Suprapubic skin (tissue), 4 donors: ENCODE results near the gene DTL. TPM values are rescaled to one million over a fixed set of nuclear protein-coding genes. Genes with fewer than 3 reads are reported as not detected.
"Not testable (repeated sequence)": the region's sequence is repeated elsewhere in the genome, so short reads cannot be mapped to it uniquely, and the experiment has no call there.

ENCODE experiments used
- DNase-seq, 2 donors: peaks; one replicate each; pipeline ENCODE4 v3.0.0-alpha.2; 2019; ENCODE audit warnings: low spot score in 2 of 2
- H3K27ac ChIP-seq: fragments of 200-600 bp; sonication (generic); one replicate; pipeline ENCODE4 v1.5.1; 2019
- H3K27me3 ChIP-seq: fragments of 200-600 bp; sonication (generic); one replicate; pipeline ENCODE4 v1.5.1; 2019
- H3K36me3 ChIP-seq: fragments of 200-600 bp; sonication (generic); one replicate; pipeline ENCODE4 v1.5.1; 2019
- H3K4me1 ChIP-seq: fragments of 200-600 bp; sonication (generic); one replicate; pipeline ENCODE4 v1.5.1; 2019
- H3K4me3 ChIP-seq: fragments of 200-600 bp; sonication (generic); one replicate; pipeline ENCODE4 v1.5.1; 2019; ENCODE audit warnings: mild to moderate bottlenecking
- H3K9me3 ChIP-seq: fragments of 200-600 bp; sonication (generic); one replicate; pipeline ENCODE4 v1.5.1; 2019
- EP300 ChIP-seq: sonication (generic); formaldehyde crosslinking; IDR thresholded peaks from one replicate; pipeline ENCODE4 v1.6.1; 2017; ENCODE audit warnings: antibody characterized with exemption
- POLR2A ChIP-seq, 2 donors: fragments of 450-650 bp; IDR thresholded peaks; one replicate each; pipeline ENCODE4 v1.6.1; 2017; ENCODE audit warnings: antibody characterized with exemption in 2 of 2, mild to moderate bottlenecking in 2 of 2, moderate library complexity in 2 of 2
- POLR2AphosphoS5 ChIP-seq, 3 donors: sonication (generic); formaldehyde crosslinking; IDR thresholded peaks; one replicate each; pipeline ENCODE4 v1.6.1; 2017; ENCODE audit warnings: antibody characterized with exemption in 3 of 3
- WGBS: methylation state at CpG from one replicate; pipeline ENCODE4 v1.1.5; 2018; 5-methylcytosine and 5-hydroxymethylcytosine counted together
- total RNA-seq, 4 donors: library from RNA; depleted of rRNA; stranded (reverse); fragments of >200 nt; gene quantifications; one replicate each; pipeline ENCODE4 v1.1.0, GENCODE V29; 2016
- TF ChIP-seq, protein P1 (sequence below), 2 donors: fragments of 200-600 bp in 1 of 2; fragments of 450-650 bp in 1 of 2; sonication (generic) in 1 of 2; IDR thresholded peaks; one replicate each; pipeline ENCODE4 v1.5.1; 2016 to 2019; ENCODE audit warnings: antibody characterized with exemption in 2 of 2, mild to moderate bottlenecking in 1 of 2, moderate library complexity in 1 of 2

The DTL gene
- total RNA-seq, 4 donors from 2014 or later = 0.89 to 7.1 (median 4.4) TPM

DNA sequence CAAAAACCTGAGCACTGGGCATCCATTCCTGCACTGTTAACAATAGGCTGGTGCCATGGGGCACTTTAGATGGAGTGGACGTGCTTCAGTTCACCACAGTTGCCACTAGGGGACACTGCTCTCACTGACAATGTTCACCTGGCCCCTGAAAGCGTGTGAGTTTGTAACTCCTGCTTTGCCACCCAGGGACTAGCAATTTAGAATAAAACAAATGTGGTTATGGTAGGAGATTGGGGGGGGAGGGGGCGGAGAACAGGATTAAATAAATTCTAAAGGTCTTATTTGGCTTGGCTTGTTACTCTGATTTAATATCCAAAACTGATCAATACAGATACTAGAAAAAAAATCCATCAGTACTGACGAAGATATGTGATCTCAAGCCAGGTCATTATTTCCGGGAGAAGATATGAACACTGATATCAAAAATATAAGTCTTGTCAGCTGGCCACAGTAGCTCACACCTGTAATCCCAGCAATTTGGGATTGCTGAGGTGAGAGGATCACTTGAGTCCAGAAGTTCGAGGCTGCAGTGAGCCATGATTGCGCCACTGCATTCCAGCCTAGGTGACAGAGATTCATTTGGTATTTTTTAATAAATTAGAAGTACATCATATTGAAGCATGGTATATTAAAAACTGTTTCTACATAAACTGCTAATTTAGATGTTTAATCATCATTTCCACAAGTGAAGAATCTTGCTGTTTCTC lies 23.4 kb upstream of the DTL start:
- no peak overlapping the region for H3K27ac ChIP-seq
- DNase-seq = peak; percentile 64 to 82
- no peak overlapping the region for H3K4me3 ChIP-seq
- H3K9me3 ChIP-seq = no peaks in the 10 kb centered on the region
- WGBS = 56% methylated on average over 7 of the region's 7 CpGs
- no peaks in the 10 kb centered on the region for H3K27me3 ChIP-seq
- H3K36me3 ChIP-seq = peaks cover 18% of the 10 kb centered on the region
- H3K4me1 ChIP-seq = no peaks in the 10 kb centered on the region
- TF ChIP-seq POLR2AphosphoS5 (IDR thresholded peaks at IDR 0.05) (no peak), POLR2A (IDR thresholded peaks at IDR 0.05) (no peak), EP300 (no peak)
- TF ChIP-seq, protein P1, sequence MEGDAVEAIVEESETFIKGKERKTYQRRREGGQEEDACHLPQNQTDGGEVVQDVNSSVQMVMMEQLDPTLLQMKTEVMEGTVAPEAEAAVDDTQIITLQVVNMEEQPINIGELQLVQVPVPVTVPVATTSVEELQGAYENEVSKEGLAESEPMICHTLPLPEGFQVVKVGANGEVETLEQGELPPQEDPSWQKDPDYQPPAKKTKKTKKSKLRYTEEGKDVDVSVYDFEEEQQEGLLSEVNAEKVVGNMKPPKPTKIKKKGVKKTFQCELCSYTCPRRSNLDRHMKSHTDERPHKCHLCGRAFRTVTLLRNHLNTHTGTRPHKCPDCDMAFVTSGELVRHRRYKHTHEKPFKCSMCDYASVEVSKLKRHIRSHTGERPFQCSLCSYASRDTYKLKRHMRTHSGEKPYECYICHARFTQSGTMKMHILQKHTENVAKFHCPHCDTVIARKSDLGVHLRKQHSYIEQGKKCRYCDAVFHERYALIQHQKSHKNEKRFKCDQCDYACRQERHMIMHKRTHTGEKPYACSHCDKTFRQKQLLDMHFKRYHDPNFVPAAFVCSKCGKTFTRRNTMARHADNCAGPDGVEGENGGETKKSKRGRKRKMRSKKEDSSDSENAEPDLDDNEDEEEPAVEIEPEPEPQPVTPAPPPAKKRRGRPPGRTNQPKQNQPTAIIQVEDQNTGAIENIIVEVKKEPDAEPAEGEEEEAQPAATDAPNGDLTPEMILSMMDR (IDR thresholded peaks at IDR 0.05) = peak; percentile 89 to 91

DNA sequence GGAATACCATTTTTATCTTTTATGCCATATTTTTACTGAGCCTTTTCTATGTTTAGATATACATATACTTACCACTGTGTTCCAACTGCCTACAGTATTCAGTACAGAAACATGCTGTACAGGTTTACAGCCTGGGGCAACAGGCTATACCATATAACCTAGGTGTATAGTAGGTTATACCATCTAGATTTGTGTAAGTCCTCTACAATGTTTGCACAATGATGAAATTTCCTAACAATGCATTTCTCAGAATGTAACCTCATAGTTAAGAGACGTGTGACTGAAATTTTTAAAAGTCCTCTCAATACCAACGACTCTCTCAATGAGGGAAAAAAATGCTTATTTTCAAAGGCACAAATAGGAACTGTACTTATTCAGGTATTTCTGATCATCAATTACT lies 21.9 kb upstream of the DTL start:
- Histone ChIP-seq H3K4me1 (no peaks in the 10 kb centered on the region), H3K4me3 (no peak overlapping the region), H3K36me3 (peaks cover 8% of the 10 kb centered on the region), H3K27ac (no peak overlapping the region), H3K9me3 (no peaks in the 10 kb centered on the region), H3K27me3 (no peaks in the 10 kb centered on the region)
- no peak for TF ChIP-seq POLR2AphosphoS5 (IDR thresholded peaks at IDR 0.05)
- no peak for TF ChIP-seq EP300
- TF ChIP-seq, protein P1 (IDR thresholded peaks at IDR 0.05) = no peak
- TF ChIP-seq POLR2A (IDR thresholded peaks at IDR 0.05) = no peak
- DNase-seq = no peak
- 85% methylated on average over 2 of the region's 2 CpGs for WGBS

DNA sequence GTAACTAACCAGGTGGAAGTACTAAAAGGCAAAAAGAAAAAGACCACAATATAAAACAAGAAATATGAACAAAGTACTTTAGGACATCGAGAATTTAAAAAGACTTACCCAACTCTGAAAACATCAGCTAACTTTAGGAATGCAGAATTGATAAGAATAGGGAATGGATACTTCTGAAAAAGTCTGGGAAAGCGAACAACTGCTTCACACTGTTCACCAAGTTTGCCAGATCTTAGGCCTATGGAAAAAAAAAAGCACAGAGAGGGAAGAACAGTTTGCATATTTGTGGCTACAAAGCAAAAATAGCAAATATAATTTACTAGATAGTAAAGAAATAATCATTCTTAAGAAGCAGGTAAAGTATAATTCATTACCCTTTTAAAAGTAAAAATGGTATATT lies 14.6 kb upstream of the DTL start:
- WGBS = 94% methylated on average over 2 of the region's 2 CpGs
- Histone ChIP-seq H3K4me3 (no peak overlapping the region), H3K9me3 (no peaks in the 10 kb centered on the region), H3K27ac (no peak overlapping the region), H3K36me3 (peaks cover 5% of the 10 kb centered on the region), H3K27me3 (no peaks in the 10 kb centered on the region), H3K4me1 (peaks cover 3% of the 10 kb centered on the region)
- no peak for DNase-seq
- TF ChIP-seq POLR2AphosphoS5 (IDR thresholded peaks at IDR 0.05) (no peak), POLR2A (IDR thresholded peaks at IDR 0.05) (no peak), EP300 (no peak)
- TF ChIP-seq, protein P1 (IDR thresholded peaks at IDR 0.05) = no peak

DNA sequence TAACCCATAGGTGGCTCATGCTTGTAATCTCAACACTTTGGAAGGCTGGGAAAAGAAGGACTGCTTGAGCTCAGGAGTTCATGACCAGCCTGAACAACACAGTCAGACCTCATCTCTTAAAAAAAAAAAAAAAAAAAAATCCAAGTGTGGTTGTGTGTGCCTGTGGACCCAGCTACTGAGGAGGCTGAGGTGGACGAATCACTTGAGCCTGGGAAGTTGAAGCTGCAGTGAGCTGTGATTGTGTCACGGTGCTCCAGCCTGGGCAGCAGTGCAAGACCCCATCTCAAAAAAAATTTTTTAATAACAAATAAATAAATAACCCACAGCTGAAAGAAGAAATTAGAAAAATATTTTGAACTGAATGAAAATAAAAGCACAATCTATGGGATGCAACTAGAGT lies 14.0 kb upstream of the DTL start:
- no peak overlapping the region for H3K27ac ChIP-seq
- no peak overlapping the region for H3K4me3 ChIP-seq
- H3K4me1 ChIP-seq = peaks cover 3% of the 10 kb centered on the region
- WGBS = 96% methylated on average over 2 of the region's 2 CpGs
- DNase-seq = no peak
- no peaks in the 10 kb centered on the region for H3K27me3 ChIP-seq
- TF ChIP-seq POLR2A (IDR thresholded peaks at IDR 0.05) (no peak), POLR2AphosphoS5 (IDR thresholded peaks at IDR 0.05) (no peak), EP300 (no peak)
- TF ChIP-seq, protein P1 (IDR thresholded peaks at IDR 0.05) = no peak
- peaks cover 2% of the 10 kb centered on the region for H3K36me3 ChIP-seq
- no peaks in the 10 kb centered on the region for H3K9me3 ChIP-seq

DNA sequence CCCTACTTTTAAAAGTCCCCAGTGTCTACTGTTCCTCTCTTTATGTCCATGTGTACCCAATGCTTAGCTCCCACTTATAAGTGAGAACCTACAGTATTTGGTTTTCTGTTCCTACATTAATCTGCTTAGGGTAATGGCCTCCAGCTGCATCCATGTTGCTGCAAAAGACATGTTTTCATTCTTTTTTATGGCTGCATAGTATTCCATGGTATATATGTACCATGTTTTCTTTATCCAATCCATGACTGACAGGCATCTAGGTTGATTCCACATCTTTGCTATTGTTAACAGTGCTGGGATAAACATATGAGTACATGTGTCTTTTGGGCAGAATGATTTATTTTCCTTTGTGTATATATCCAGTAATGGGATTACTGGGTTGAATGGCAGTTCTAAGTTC lies 12.6 kb upstream of the DTL start:
- not testable (repeated sequence) for H3K36me3 ChIP-seq, H3K4me1 ChIP-seq, H3K27ac ChIP-seq, H3K9me3 ChIP-seq, H3K4me3 ChIP-seq, DNase-seq, H3K27me3 ChIP-seq
